Measurements from ENCODE around the gene SLC25A38. TPM values are rescaled to one million over a fixed set of nuclear protein-coding genes. Genes with fewer than 3 reads are reported as not detected.

SLC25A38 gene
- total and polyA plus RNA-seq, 5 experiments from 2014 or later: 34.2 to 53.4 (median 51.7) TPM

DNA sequence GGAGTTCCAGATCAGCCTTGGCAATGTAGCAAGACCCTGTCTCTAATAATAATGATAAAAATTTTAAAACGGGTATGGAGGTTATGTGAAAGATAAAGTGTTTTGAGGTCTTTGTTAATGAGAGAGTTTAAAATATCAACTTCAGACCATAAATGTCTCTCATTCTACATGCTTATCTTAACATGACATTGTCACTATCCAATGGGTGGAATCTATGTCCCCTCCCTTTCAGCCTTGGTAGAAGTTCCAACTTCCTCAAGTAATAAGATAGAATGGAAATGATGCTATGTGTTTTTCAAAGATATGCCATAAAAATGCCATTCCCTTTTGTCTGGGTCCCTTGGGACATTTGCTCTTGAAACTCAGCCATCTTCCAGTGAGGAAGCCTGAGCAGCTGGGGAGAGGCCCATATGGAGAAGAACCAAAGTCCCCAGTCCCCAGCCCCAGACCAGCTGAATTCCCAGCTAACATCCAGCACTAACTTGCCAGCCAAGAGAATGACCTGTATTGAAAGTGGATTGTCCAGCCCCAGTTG lies 40.3 kb downstream of the SLC25A38 start:
- DNase-seq (no peak), ATAC-seq (no peak)
- peaks cover 0 to 9% (median 3%) of the 10 kb centered on the region in 5 donors for H3K27me3 Mint-ChIP-seq
- H3K4me3 Mint-ChIP-seq: no peak overlapping the region
- H3K4me1 Mint-ChIP-seq: no peaks in the 10 kb centered on the region
- POLR2A ChIA-PET: no interaction called here
- peaks cover 0 to 19% (median 8%) of the 10 kb centered on the region in 3 donors for H3K36me3 Mint-ChIP-seq
- no peak overlapping the region for H3K27ac Mint-ChIP-seq
- H3K9me3 Mint-ChIP-seq: no peaks in the 10 kb centered on the region

DNA sequence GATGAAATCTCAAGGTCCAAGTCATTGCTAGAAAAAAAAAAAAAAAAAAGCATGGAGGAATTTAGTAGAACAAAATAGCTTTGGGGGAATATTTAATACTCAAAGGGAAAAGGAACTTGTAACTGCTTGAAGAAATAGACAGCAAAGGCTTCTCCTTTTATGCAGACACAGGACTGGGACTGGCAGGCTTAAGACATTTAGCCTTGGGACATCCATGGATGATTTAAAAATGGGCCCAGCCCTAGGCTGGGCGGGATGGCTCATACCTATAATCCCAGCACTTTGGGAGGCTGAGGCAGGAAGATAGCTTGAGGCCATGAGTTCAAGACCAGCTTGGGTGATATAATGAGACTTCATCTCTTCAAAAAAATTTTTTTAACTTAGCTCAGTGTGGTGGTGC lies 43.1 kb downstream of the SLC25A38 start:
- H3K4me3 Mint-ChIP-seq: no peak overlapping the region
- DNase-seq (no peak), ATAC-seq (no peak)
- H3K9me3 Mint-ChIP-seq: no peaks in the 10 kb centered on the region
- peaks cover 0 to 14% (median 0%) of the 10 kb centered on the region in 3 donors for H3K36me3 Mint-ChIP-seq
- H3K4me1 Mint-ChIP-seq: peaks cover 0 to 5% (median 0%) of the 10 kb centered on the region in 4 donors
- peaks cover 2 to 24% (median 11%) of the 10 kb centered on the region in 5 donors for H3K27me3 Mint-ChIP-seq
- no peak overlapping the region for H3K27ac Mint-ChIP-seq
- POLR2A ChIA-PET: no interaction called here

DNA sequence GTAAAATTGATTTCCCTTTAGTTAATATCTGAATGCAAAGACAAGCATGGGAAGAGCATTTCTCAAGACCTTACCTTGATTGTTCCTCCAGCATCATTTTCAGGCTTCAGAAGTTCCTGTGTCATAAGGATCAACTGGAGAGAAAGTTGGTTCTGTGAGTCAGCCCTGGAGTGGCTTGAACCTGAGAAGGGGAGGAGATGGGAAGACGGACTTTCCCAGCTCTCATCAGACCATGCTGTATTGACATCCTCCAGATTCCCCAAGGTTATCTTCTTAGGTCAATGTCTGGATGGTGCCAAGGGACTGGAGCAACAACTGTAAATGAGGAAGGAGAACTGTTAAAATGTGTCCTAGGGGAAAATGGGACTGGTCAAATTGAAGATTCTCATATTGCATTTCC lies 44.3 kb downstream of the SLC25A38 start:
- Mint-ChIP-seq H3K27me3 (peaks cover 2 to 23% (median 11%) of the 10 kb centered on the region in 5 donors), H3K9me3 (no peaks in the 10 kb centered on the region), H3K4me3 (no peak overlapping the region), H3K4me1 (peaks cover 0 to 5% (median 0%) of the 10 kb centered on the region in 4 donors), H3K36me3 (peaks cover 0 to 2% (median 0%) of the 10 kb centered on the region in 3 donors), H3K27ac (no peak overlapping the region)
- DNase-seq (no peak), ATAC-seq (no peak)
- POLR2A ChIA-PET: no interaction called here

DNA sequence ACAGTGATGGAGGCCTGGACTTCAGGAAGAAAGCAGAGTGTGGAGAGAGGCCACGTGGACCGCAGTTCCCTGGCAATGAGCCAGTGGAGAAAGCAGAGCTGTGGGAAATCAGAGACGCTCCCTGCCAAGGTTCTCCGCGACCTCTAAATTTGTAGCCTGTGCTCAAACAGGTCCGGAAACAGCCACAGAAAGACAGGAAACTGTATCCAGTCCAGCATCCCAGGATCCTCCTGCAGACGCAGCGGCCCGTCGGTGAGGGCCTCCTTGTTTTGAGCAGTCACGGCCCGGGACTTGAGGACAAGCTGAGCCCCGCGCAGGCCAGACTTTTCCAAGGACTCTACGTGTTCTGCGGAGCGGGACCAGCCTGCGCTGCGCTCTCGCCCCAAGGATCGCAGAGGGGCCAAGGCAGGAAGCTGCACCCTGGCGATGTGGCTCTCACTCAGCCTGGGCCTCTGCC lies 45.6 kb downstream of the SLC25A38 start:
- H3K36me3 Mint-ChIP-seq: no peaks in the 10 kb centered on the region
- H3K4me1 Mint-ChIP-seq: peaks cover 0 to 5% (median 0%) of the 10 kb centered on the region in 4 donors
- H3K27me3 Mint-ChIP-seq: peaks cover 2 to 23% (median 11%) of the 10 kb centered on the region in 5 donors
- POLR2A ChIA-PET: no interaction called here
- no peaks in the 10 kb centered on the region for H3K9me3 Mint-ChIP-seq
- ATAC-seq (no peak), DNase-seq (no peak)
- H3K27ac Mint-ChIP-seq: no peak overlapping the region
- no peak overlapping the region for H3K4me3 Mint-ChIP-seq

DNA sequence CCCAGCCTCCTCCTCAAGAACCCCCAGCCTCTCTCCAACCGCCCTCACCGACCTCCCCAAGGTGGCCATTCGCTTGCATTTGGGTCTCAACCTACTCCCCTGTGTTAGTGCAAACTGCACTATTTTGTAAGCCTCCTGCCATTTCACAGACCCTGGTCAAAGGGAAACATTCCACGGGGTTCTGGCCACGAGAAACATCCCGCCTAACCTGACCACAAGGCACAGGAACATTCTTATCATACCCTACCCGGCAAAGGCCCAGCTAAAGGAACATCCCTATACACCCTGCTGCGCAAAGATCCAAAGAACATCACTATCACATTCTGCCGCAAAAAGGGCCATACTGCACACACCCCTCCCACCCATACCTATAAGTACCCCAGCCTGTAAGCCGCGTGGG lies 46.3 kb downstream of the SLC25A38 start:
- ATAC-seq (no peak), DNase-seq (no peak)
- Mint-ChIP-seq H3K9me3 (no peaks in the 10 kb centered on the region), H3K36me3 (no peaks in the 10 kb centered on the region), H3K27ac (peak overlapping the region in 1 of 10 donors; percentile 3), H3K4me1 (peaks cover 0 to 5% (median 0%) of the 10 kb centered on the region in 4 donors), H3K4me3 (no peak overlapping the region), H3K27me3 (peaks cover 2 to 23% (median 11%) of the 10 kb centered on the region in 5 donors)
- POLR2A ChIA-PET: no interaction called here

DNA sequence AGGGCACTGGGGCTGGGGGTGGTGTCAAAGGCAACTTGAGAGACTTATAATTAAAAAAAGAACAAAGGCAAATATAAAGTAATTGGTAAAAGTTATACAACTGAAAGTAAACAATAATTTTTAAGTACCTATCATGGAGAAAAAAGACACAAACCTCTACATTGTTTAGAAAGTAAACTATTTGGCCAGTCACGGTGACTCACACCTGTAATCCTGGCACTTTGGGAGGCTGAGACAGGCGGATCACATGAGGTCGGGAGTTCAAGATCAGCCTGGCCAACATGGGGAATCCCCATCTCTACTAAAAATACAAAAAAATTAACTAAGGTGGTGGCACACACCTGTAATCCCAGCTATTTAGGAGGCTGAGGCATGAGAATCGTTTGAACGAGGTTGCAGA lies 49.2 kb downstream of the SLC25A38 start:
- Mint-ChIP-seq H3K9me3 (no peaks in the 10 kb centered on the region), H3K27me3 (peaks cover 2 to 23% (median 11%) of the 10 kb centered on the region in 5 donors), H3K36me3 (no peaks in the 10 kb centered on the region), H3K4me1 (peaks cover 0 to 5% (median 0%) of the 10 kb centered on the region in 4 donors), H3K4me3 (no peak overlapping the region), H3K27ac (no peak overlapping the region)
- DNase-seq (no peak), ATAC-seq (no peak)
- POLR2A ChIA-PET: interaction anchor here (0.8 kb wide), 1 partner anchor 26 kb away, joined by 4 read pairs; the partner anchor contains the start of gene RPSA

DNA sequence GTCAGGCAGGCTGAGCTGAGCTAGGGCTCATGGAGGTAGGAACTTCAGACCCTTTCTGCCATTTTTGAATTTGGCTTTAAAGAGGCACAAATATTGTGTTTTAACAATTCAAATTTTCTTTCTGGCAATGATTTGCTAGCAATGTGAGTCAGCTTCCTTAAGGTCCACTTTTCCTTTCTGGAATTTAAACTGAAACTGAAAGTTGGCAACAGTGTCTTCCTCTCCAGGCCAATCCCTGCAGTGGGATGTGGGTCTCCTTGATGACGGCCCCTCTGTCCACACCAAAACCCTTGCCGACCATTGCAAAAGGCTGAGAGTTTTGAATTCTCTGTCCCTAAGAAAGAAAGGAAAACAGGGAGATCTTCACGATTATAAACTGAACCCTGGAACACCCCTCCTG lies 50.5 kb downstream of the SLC25A38 start:
- Mint-ChIP-seq H3K36me3 (no peaks in the 10 kb centered on the region), H3K9me3 (no peaks in the 10 kb centered on the region), H3K4me1 (peaks cover 0 to 5% (median 0%) of the 10 kb centered on the region in 4 donors), H3K27me3 (peaks cover 2 to 23% (median 11%) of the 10 kb centered on the region in 5 donors), H3K27ac (no peak overlapping the region), H3K4me3 (no peak overlapping the region)
- ATAC-seq (no peak), DNase-seq (no peak)
- POLR2A ChIA-PET: no interaction called here

DNA sequence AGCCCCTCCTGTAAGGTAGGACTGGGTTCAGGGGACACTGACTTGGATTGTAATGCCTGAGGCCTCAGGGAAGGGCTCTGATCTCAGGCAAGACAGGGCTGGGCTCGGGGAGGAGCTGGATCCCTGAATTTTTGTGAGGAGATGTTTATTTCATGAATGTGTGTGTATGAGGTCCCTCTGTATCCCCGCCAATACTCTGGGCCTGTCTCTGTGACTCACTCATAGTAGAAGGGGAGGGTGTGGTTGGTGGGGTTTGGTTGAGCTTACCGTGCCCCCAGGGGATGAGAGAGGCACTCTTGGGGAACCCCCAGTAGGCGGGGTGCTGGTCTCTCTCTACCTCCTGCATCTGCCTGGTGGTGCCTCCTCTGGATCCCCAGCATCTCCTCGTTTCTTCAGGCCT lies 51.4 kb downstream of the SLC25A38 start:
- H3K4me1 Mint-ChIP-seq: peaks cover 0 to 3% (median 0%) of the 10 kb centered on the region in 4 donors
- ATAC-seq (no peak), DNase-seq (no peak)
- peaks cover 0 to 17% (median 10%) of the 10 kb centered on the region in 5 donors for H3K27me3 Mint-ChIP-seq
- POLR2A ChIA-PET: no interaction called here
- no peaks in the 10 kb centered on the region for H3K36me3 Mint-ChIP-seq
- H3K9me3 Mint-ChIP-seq: no peaks in the 10 kb centered on the region
- H3K4me3 Mint-ChIP-seq: no peak overlapping the region
- no peak overlapping the region for H3K27ac Mint-ChIP-seq

DNA sequence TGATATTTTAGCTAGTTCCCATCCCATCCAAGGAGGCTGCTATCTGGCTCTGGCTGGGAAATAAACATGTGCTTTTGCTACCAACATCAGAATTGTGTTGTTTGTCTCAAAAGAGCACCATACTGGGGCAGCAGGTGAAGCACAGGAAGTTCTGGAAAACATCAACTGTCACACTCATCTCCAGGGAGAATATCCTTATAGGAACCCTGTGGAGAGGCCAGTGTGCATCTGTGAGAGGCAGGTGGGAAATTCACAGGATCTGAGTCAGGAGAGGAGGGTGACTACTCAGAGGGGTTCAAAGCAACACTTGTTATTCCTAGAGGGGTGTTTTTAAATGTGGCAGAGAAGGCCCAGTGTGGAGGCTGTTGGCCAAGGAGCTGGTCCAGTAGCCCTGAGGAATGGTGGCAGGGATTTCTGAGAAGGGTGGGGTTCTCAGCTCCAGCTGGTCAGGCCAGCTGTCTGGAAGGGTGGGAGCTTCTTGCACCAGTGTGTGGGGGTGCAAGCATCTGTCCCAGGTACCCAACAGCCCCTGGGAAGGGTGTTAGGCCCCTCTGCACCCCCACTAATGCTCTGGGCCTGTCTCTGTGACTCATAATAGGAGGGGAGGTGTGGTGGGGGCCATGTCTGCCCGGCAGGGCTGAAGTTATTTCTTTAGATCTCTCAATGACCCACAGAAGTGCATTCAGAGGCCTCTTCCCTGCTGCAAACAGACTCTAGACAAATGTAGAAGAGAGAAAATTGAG lies 52.0 kb downstream of the SLC25A38 start:
- H3K4me3 Mint-ChIP-seq: no peak overlapping the region
- ATAC-seq (no peak), DNase-seq (no peak)
- no peaks in the 10 kb centered on the region for H3K4me1 Mint-ChIP-seq
- POLR2A ChIA-PET: no interaction called here
- H3K9me3 Mint-ChIP-seq: no peaks in the 10 kb centered on the region
- H3K27ac Mint-ChIP-seq: no peak overlapping the region
- peaks cover 0 to 11% (median 7%) of the 10 kb centered on the region in 5 donors for H3K27me3 Mint-ChIP-seq
- H3K36me3 Mint-ChIP-seq: no peaks in the 10 kb centered on the region

DNA sequence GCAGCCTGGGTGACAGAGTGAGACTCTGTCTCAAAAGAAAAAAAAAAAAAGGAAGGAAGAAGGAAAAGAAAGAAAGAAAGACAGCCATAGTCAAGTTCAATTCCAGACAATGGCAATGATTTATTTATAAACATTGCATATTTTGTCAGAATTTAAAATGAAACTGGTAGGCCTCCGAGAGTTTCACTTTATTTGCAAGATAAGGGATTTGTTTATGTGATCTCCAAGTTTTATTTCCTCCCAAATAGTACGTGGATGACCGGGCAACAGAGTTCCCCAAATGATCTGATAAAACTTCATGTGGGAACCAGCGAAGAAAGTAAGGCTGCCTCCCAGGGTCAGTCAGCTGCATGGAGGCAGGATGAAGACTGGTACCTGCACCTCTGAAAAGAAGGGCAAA lies 55.7 kb downstream of the SLC25A38 start:
- no peak overlapping the region for H3K4me3 Mint-ChIP-seq
- DNase-seq: no peak
- ATAC-seq: no peak
- H3K9me3 Mint-ChIP-seq: no peaks in the 10 kb centered on the region
- no peaks in the 10 kb centered on the region for H3K36me3 Mint-ChIP-seq
- no peaks in the 10 kb centered on the region for H3K4me1 Mint-ChIP-seq
- peaks cover 0 to under 1% (median 0%) of the 10 kb centered on the region in 5 donors for H3K27me3 Mint-ChIP-seq
- POLR2A ChIA-PET: no interaction called here
- H3K27ac Mint-ChIP-seq: no peak overlapping the region

DNA sequence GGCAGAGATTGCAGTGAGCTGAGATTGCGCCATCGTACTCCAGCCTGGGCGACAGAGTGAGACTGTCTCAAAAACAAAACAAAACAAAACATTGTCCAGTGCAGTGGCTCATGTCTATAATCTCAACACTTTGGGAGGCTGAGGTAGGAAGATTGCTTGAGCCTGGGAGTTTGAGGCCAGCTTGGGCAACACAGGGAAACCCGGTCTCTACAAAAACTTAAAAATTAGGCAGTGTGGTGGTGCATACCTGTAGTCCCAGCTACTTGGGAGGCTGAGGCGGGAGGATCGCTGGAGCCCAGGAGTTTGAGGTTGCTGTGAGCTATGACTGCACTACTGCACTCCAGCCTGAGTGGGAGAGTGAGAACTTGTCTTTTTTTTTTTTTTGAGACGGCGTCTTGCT lies 57.1 kb downstream of the SLC25A38 start:
- H3K4me3 Mint-ChIP-seq: no peak overlapping the region
- H3K27ac Mint-ChIP-seq: no peak overlapping the region
- ATAC-seq (no peak), DNase-seq (no peak)
- peaks cover 0 to 2% (median 0%) of the 10 kb centered on the region in 5 donors for H3K27me3 Mint-ChIP-seq
- H3K4me1 Mint-ChIP-seq: no peaks in the 10 kb centered on the region
- no peaks in the 10 kb centered on the region for H3K36me3 Mint-ChIP-seq
- POLR2A ChIA-PET: interaction anchor here (1.1 kb wide), 1 partner anchor 32 kb away, joined by 3 read pairs; no protein-coding TSS in a partner anchor
- no peaks in the 10 kb centered on the region for H3K9me3 Mint-ChIP-seq

DNA sequence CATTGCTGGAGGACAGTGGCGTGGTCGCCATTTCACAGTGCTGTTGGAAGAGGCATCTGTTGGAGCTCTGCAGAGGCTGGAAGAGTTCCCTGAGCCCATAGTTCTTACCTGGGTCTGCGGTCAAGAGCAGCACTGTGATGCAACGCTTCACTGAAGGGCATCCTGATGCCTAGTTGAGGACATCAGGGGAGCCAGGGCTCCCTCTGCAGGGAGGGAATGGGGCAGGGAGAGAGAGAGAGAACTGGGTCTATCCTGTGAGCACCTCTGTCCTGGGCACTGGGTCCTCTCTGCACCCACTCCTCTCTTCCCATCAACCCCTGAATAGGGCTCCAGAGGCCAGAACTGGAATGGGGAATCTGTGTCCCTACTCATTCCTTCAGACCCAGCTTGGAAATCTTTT lies 60.4 kb downstream of the SLC25A38 start:
- Mint-ChIP-seq H3K4me1 (peaks cover 0 to 5% (median 3%) of the 10 kb centered on the region in 4 donors), H3K36me3 (no peaks in the 10 kb centered on the region), H3K27me3 (peaks cover 0 to 7% (median 0%) of the 10 kb centered on the region in 5 donors), H3K4me3 (no peak overlapping the region), H3K9me3 (no peaks in the 10 kb centered on the region), H3K27ac (no peak overlapping the region)
- no peak for DNase-seq
- POLR2A ChIA-PET: no interaction called here
- no peak for ATAC-seq

DNA sequence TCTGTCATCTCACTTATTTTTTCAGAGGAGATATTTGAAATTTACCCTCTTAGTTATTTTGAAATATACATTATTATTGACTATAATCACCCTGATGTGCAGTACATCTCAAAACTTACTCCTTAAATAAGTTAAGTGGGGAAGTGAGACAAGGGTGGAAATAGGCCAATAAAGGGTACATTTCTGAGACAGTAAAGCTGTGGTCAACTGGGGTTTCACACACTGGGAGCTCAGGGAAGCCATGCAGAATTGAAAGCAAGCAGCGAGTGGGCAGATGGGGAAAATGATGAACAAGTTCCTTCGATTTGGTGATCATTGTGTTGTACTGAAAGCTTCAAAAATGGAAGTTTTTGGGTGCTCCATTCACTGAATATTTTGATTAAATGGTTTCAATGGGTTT lies 62.8 kb downstream of the SLC25A38 start:
- no peaks in the 10 kb centered on the region for H3K36me3 Mint-ChIP-seq
- peaks cover 0 to 9% (median 0%) of the 10 kb centered on the region in 5 donors for H3K27me3 Mint-ChIP-seq
- POLR2A ChIA-PET: interaction anchor here (0.6 kb wide), 1 partner anchor 40 kb away, joined by 3 read pairs; the partner anchor contains the start of gene RPSA
- ATAC-seq (no peak), DNase-seq (no peak)
- no peaks in the 10 kb centered on the region for H3K9me3 Mint-ChIP-seq
- no peak overlapping the region for H3K4me3 Mint-ChIP-seq
- no peak overlapping the region for H3K27ac Mint-ChIP-seq
- peaks cover 0 to 5% (median 3%) of the 10 kb centered on the region in 4 donors for H3K4me1 Mint-ChIP-seq
